H9 (cell line): ENCODE results near the gene CYP19A1. TPM values are rescaled to one million over a fixed set of nuclear protein-coding genes. Genes with fewer than 3 reads are reported as not detected.

Experiments
- DNase-seq: peaks from one replicate; pipeline ENCODE4 v3.0.0-alpha.2; 2017
- H2AFZ ChIP-seq: one replicate; pipeline ENCODE4 v1.6.1; 2013; ENCODE audit warnings: mild to moderate bottlenecking, low read length, control low read depth, moderate library complexity
- H2AK5ac ChIP-seq: 2 replicates; pipeline ENCODE4 v1.6.1; 2013; ENCODE audit warnings: low read length, control low read depth, mixed read lengths; ENCODE audit not compliant: insufficient read length
- H2BK120ac ChIP-seq: one replicate; pipeline ENCODE4 v1.6.1; 2013; ENCODE audit warnings: low read depth, mild to moderate bottlenecking, low read length, control low read depth, inconsistent platforms; ENCODE audit not compliant: poor library complexity, severe bottlenecking
- H2BK12ac ChIP-seq: 2 replicates; pipeline ENCODE4 v1.6.1; 2013; ENCODE audit warnings: low read length, control low read depth, mixed read lengths, low read depth; ENCODE audit not compliant: insufficient read length
- H2BK15ac ChIP-seq: 2 replicates; pipeline ENCODE4 v1.6.1; 2013; ENCODE audit warnings: low read depth, low read length, control low read depth
- H2BK20ac ChIP-seq: one replicate; pipeline ENCODE4 v1.6.1; 2013; ENCODE audit warnings: low read depth, mild to moderate bottlenecking, low read length, control low read depth, inconsistent platforms; ENCODE audit not compliant: poor library complexity, severe bottlenecking
- H2BK5ac ChIP-seq: 2 replicates; pipeline ENCODE4 v1.6.1; 2013; ENCODE audit warnings: low read length, control low read depth, mixed read lengths; ENCODE audit not compliant: insufficient read length
- H3K14ac ChIP-seq: 2 replicates; pipeline ENCODE4 v1.6.1; 2013; ENCODE audit warnings: low read length, control low read depth; ENCODE audit not compliant: insufficient read depth
- H3K18ac ChIP-seq: 2 replicates; pipeline ENCODE4 v1.6.1; 2013; ENCODE audit warnings: low read depth, mild to moderate bottlenecking, mixed read lengths, low read length, control low read depth; ENCODE audit not compliant: insufficient read length
- H3K23ac ChIP-seq: 2 replicates; pipeline ENCODE4 v1.6.1; 2013; ENCODE audit warnings: low read length, control low read depth, mixed read lengths, low read depth; ENCODE audit not compliant: insufficient read length
- H3K23me2 ChIP-seq: 2 replicates; pipeline ENCODE4 v1.6.1; 2013; ENCODE audit warnings: low read depth, mild to moderate bottlenecking, mixed read lengths, low read length, control low read depth; ENCODE audit not compliant: insufficient read length, poor library complexity, severe bottlenecking
- H3K27ac ChIP-seq: 2 replicates; pipeline ENCODE4 v1.5.1; 2013; ENCODE audit warnings: low read length, control low read depth, mixed read lengths, low read depth; ENCODE audit not compliant: insufficient read length
- H3K27me3 ChIP-seq: 2 replicates; pipeline ENCODE4 v1.6.1; 2013; ENCODE audit warnings: low read length, control low read depth, inconsistent platforms; ENCODE audit not compliant: insufficient read depth
- H3K4ac ChIP-seq: 2 replicates; pipeline ENCODE4 v1.6.1; 2013; ENCODE audit warnings: low read depth, mild to moderate bottlenecking, control low read depth, inconsistent platforms, low read length, moderate library complexity
- H3K4me1 ChIP-seq: 2 replicates; pipeline ENCODE4 v1.6.1; 2013; ENCODE audit warnings: low read length, control low read depth, inconsistent platforms; ENCODE audit not compliant: insufficient read depth
- H3K4me2 ChIP-seq: 2 replicates; pipeline ENCODE4 v1.6.1; 2013; ENCODE audit warnings: low read length, control low read depth, mixed read lengths; ENCODE audit not compliant: insufficient read length, insufficient read depth
- H3K56ac ChIP-seq: 2 replicates; pipeline ENCODE4 v1.6.1; 2013; ENCODE audit warnings: low read depth, mild to moderate bottlenecking, mixed read lengths, low read length, control low read depth; ENCODE audit not compliant: insufficient read length
- H3K79me1 ChIP-seq: 2 replicates; pipeline ENCODE4 v1.6.1; 2013; ENCODE audit warnings: low read depth, mild to moderate bottlenecking, moderate library complexity, low read length, control low read depth, inconsistent platforms; ENCODE audit not compliant: insufficient read depth, poor library complexity, severe bottlenecking
- H3K79me2 ChIP-seq: 2 replicates; pipeline ENCODE4 v1.6.1; 2013; ENCODE audit warnings: low read length, control low read depth, inconsistent platforms; ENCODE audit not compliant: insufficient read depth
- H3K9ac ChIP-seq: 2 replicates; pipeline ENCODE4 v1.6.1; 2013; ENCODE audit warnings: low read length, control low read depth, mixed read lengths; ENCODE audit not compliant: insufficient read length; ENCODE audit errors: extremely low read depth
- H3K9me3 ChIP-seq: one replicate; pipeline ENCODE4 v1.6.1; 2013; ENCODE audit warnings: low read depth, low read length, inconsistent platforms; ENCODE audit not compliant: control insufficient read depth
- H3T11ph ChIP-seq: one replicate; pipeline ENCODE4 v1.6.1; 2013; ENCODE audit warnings: mild to moderate bottlenecking, low read length, control low read depth, inconsistent platforms
- H4K20me1 ChIP-seq: one replicate; pipeline ENCODE4 v1.6.1; 2013; ENCODE audit not compliant: control insufficient read depth, insufficient read length, insufficient read depth
- H4K5ac ChIP-seq: 2 replicates; pipeline ENCODE4 v1.6.1; 2013; ENCODE audit warnings: low read depth, mild to moderate bottlenecking, mixed read lengths, low read length, control low read depth; ENCODE audit not compliant: insufficient read length
- H4K8ac ChIP-seq: replicated peaks from 2 replicates; pipeline ENCODE4 v1.6.1; 2013; ENCODE audit warnings: low read length, control low read depth, mixed read lengths, low read depth; ENCODE audit not compliant: insufficient read length
- H4K91ac ChIP-seq: 2 replicates; pipeline ENCODE4 v1.6.1; 2013; ENCODE audit warnings: low read depth, mild to moderate bottlenecking, moderate library complexity, mixed read lengths, low read length, control low read depth; ENCODE audit not compliant: insufficient read length
- H3K27ac Mint-ChIP-seq, 3 experiments: 2 replicates in 2 of 3; 3 replicates in 1 of 3; pipeline ENCODE4 v1.8.0; 2020 to 2021; ENCODE audit warnings: mixed read lengths in 3 of 3, mild to moderate bottlenecking in 1 of 3, moderate library complexity in 1 of 3
- H3K27me3 Mint-ChIP-seq: 2 replicates; pipeline ENCODE4 v1.8.0; 2021; ENCODE audit warnings: low read depth, mild to moderate bottlenecking, moderate library complexity, mixed read lengths
- H3K36me3 Mint-ChIP-seq, 3 experiments: 2 replicates in 2 of 3; 3 replicates in 1 of 3; pipeline ENCODE4 v1.8.0; 2020 to 2021; ENCODE audit warnings: low read depth in 3 of 3, mixed read lengths in 3 of 3; ENCODE audit not compliant: insufficient read depth in 1 of 3
- H3K4me1 Mint-ChIP-seq, 2 experiments: 2 replicates each; pipeline ENCODE4 v1.8.0; 2020; ENCODE audit warnings: mixed read lengths in 2 of 2
- H3K4me3 Mint-ChIP-seq, 2 experiments: 2 replicates in 1 of 2; 3 replicates in 1 of 2; pipeline ENCODE4 v1.8.0; 2020 to 2021; ENCODE audit warnings: mild to moderate bottlenecking in 2 of 2, mixed read lengths in 2 of 2, moderate library complexity in 1 of 2
- H3K9me3 Mint-ChIP-seq, 2 experiments: 2 replicates in 1 of 2; 3 replicates in 1 of 2; pipeline ENCODE4 v1.8.0; 2020; ENCODE audit warnings: mild to moderate bottlenecking in 2 of 2, mixed read lengths in 2 of 2, moderate library complexity in 1 of 2
- WGBS: extraction: QIAGEN DNeasy Blood & Tissue Kit; methylation state at CpG from one replicate; pipeline ENCODE4 v1.1.7; 2013; ENCODE audit warnings: missing lambda C conversion rate, low lambda C conversion rate, mixed read lengths; ENCODE audit not compliant: insufficient read length; ENCODE audit errors: extremely low coverage; 5-methylcytosine and 5-hydroxymethylcytosine counted together
- total RNA-seq: library from RNA; stranded (reverse); gene quantifications from 2 replicates; pipeline ENCODE4 v1.2.1, GENCODE V29; 2021
- TF ChIP-seq, protein P1 (sequence below): fragments of 200-600 bp; sonication (generic); conservative IDR thresholded peaks from 3 replicates; pipeline ENCODE4 v1.8.0; 2021; ENCODE audit warnings: antibody characterized with exemption, mild to moderate bottlenecking

The CYP19A1 gene
- total RNA-seq, 1 experiment from 2014 or later = not detected

- Mint-ChIP-seq H3K4me1 (0 out of 4 replicates have a peak, but pooled peaks cover 0 to 2% of the 10 kb centered on the region in 2 experiments), H3K36me3 (no peaks in the 10 kb centered on the region; a peak in 1 of 7 replicates), H3K4me3 (no peak overlapping the region), H3K27ac (no peak overlapping the region), H3K27me3 (no peaks in the 10 kb centered on the region; the same call in 1 of the 2 replicates), H3K9me3 (peaks cover 0 to 3% of the 10 kb centered on the region in 2 experiments; a peak in 2 of 5 replicates)
- no peak overlapping the region for H3K14ac ChIP-seq
- H4K8ac ChIP-seq = no peak overlapping the region
- no peak overlapping the region for H3K23ac ChIP-seq
- WGBS = no CpG with 5 or more reads among the region's 3 CpGs
- H3K27ac ChIP-seq = no peak overlapping the region
- no peaks in the 10 kb centered on the region; the same call in 1 of the 2 replicates for H3K27me3 ChIP-seq
- H3K79me1 ChIP-seq = no peaks in the 10 kb centered on the region
- H3K23me2 ChIP-seq = no peaks in the 10 kb centered on the region
- no peak overlapping the region for H2BK12ac ChIP-seq
- H3T11ph ChIP-seq = no peak overlapping the region
- H4K5ac ChIP-seq = no peak overlapping the region
- no peak overlapping the region for H3K56ac ChIP-seq
- no peak for DNase-seq
- H3K4me1 ChIP-seq = no peaks in the 10 kb centered on the region
- H4K20me1 ChIP-seq = no peaks in the 10 kb centered on the region
- H2BK5ac ChIP-seq = no peak overlapping the region
- H2BK20ac ChIP-seq = no peak overlapping the region
- H3K79me2 ChIP-seq = no peaks in the 10 kb centered on the region
- H2BK15ac ChIP-seq = no peak overlapping the region
- no peak overlapping the region for H2AK5ac ChIP-seq
- TF ChIP-seq, protein P1, sequence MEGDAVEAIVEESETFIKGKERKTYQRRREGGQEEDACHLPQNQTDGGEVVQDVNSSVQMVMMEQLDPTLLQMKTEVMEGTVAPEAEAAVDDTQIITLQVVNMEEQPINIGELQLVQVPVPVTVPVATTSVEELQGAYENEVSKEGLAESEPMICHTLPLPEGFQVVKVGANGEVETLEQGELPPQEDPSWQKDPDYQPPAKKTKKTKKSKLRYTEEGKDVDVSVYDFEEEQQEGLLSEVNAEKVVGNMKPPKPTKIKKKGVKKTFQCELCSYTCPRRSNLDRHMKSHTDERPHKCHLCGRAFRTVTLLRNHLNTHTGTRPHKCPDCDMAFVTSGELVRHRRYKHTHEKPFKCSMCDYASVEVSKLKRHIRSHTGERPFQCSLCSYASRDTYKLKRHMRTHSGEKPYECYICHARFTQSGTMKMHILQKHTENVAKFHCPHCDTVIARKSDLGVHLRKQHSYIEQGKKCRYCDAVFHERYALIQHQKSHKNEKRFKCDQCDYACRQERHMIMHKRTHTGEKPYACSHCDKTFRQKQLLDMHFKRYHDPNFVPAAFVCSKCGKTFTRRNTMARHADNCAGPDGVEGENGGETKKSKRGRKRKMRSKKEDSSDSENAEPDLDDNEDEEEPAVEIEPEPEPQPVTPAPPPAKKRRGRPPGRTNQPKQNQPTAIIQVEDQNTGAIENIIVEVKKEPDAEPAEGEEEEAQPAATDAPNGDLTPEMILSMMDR = no peak
- H2AFZ ChIP-seq = no peak overlapping the region
- H3K4me2 ChIP-seq = no peak overlapping the region
- no peak overlapping the region for H2BK120ac ChIP-seq
- H3K9ac ChIP-seq = no peak overlapping the region
- no peak overlapping the region for H3K4ac ChIP-seq
- no peaks in the 10 kb centered on the region for H3K9me3 ChIP-seq
- no peak overlapping the region for H4K91ac ChIP-seq
- H3K18ac ChIP-seq = no peak overlapping the region
These were observed 158.4 kb downstream of the CYP19A1 start for GRCh38 chr15:51180011-51180410.
